Chondrocyte (in vitro differentiated cells): ENCODE results near the gene PLXDC2. TPM values are rescaled to one million over a fixed set of nuclear protein-coding genes. Genes with fewer than 3 reads are reported as not detected.

Experiments used
- DNase-seq: peaks from one replicate; pipeline ENCODE4 v3.0.0; 2021; ENCODE audit warnings: mixed read lengths, low spot score
- H3K27ac Mint-ChIP-seq: one replicate; pipeline ENCODE4 v1.8.0; 2021; ENCODE audit warnings: mild to moderate bottlenecking, moderate library complexity, mixed read lengths; ENCODE audit not compliant: unreplicated experiment
- H3K27me3 Mint-ChIP-seq: 2 replicates; pipeline ENCODE4 v1.8.0; 2021; ENCODE audit warnings: low read depth, mixed read lengths
- H3K36me3 Mint-ChIP-seq: 2 replicates; pipeline ENCODE4 v1.8.0; 2021; ENCODE audit warnings: low read depth, mixed read lengths
- H3K4me1 Mint-ChIP-seq: 2 replicates; pipeline ENCODE4 v1.8.0; 2021; ENCODE audit warnings: low read depth, mild to moderate bottlenecking, mixed read lengths
- H3K4me3 Mint-ChIP-seq: one replicate; pipeline ENCODE4 v1.8.0; 2021; ENCODE audit warnings: mild to moderate bottlenecking, moderate library complexity, mixed read lengths; ENCODE audit not compliant: unreplicated experiment
- H3K9me3 Mint-ChIP-seq: 2 replicates; pipeline ENCODE4 v1.8.0; 2021; ENCODE audit warnings: low read depth, mixed read lengths
- CTCF ChIP-seq: fragments of 200-600 bp; sonication (generic); IDR thresholded peaks from 2 replicates; pipeline ENCODE4 v1.5.0; 2021; ENCODE audit warnings: antibody characterized with exemption, mild to moderate bottlenecking, moderate library complexity
- total RNA-seq: library from RNA; stranded (reverse); gene quantifications from 3 replicates; pipeline ENCODE4 v1.2.1, GENCODE V29; 2021

PLXDC2 gene
- total RNA-seq, 1 donor from 2014 or later: 88.5 TPM

GRCh38 chr10:19877466-19878255 is 61.4 kb downstream of the PLXDC2 start:
- Mint-ChIP-seq H3K36me3 (peaks cover 3% of the 10 kb centered on the region), H3K9me3 (no peaks in the 10 kb centered on the region), H3K4me1 (peaks cover 32% of the 10 kb centered on the region), H3K27me3 (no peaks in the 10 kb centered on the region), H3K4me3 (no peak overlapping the region), H3K27ac (no peak overlapping the region)
- no peak for TF ChIP-seq CTCF
- no peak for DNase-seq

GRCh38 chr10:19882621-19883020 is 66.4 kb downstream of the PLXDC2 start:
- Mint-ChIP-seq H3K27ac (no peak overlapping the region), H3K27me3 (no peaks in the 10 kb centered on the region), H3K36me3 (no peaks in the 10 kb centered on the region), H3K4me1 (peaks cover 15% of the 10 kb centered on the region), H3K9me3 (no peaks in the 10 kb centered on the region), H3K4me3 (no peak overlapping the region)
- no peak for DNase-seq
- no peak for TF ChIP-seq CTCF

GRCh38 chr10:19888061-19888660 is 71.9 kb downstream of the PLXDC2 start:
- no peaks in the 10 kb centered on the region for H3K36me3 Mint-ChIP-seq
- DNase-seq: no peak
- H3K4me1 Mint-ChIP-seq: peaks cover 37% of the 10 kb centered on the region
- TF ChIP-seq CTCF: no peak
- no peak overlapping the region for H3K4me3 Mint-ChIP-seq
- H3K9me3 Mint-ChIP-seq: no peaks in the 10 kb centered on the region
- no peaks in the 10 kb centered on the region for H3K27me3 Mint-ChIP-seq
- H3K27ac Mint-ChIP-seq: no peak overlapping the region

GRCh38 chr10:19889256-19889655 is 73.0 kb downstream of the PLXDC2 start:
- Mint-ChIP-seq H3K4me3 (no peak overlapping the region), H3K4me1 (peaks cover 40% of the 10 kb centered on the region), H3K27me3 (no peaks in the 10 kb centered on the region), H3K27ac (no peak overlapping the region), H3K36me3 (no peaks in the 10 kb centered on the region), H3K9me3 (no peaks in the 10 kb centered on the region)
- no peak for DNase-seq
- no peak for TF ChIP-seq CTCF

GRCh38 chr10:19891429-19891828 is 75.2 kb downstream of the PLXDC2 start:
- peaks cover 40% of the 10 kb centered on the region for H3K4me1 Mint-ChIP-seq
- no peak overlapping the region for H3K4me3 Mint-ChIP-seq
- no peaks in the 10 kb centered on the region for H3K27me3 Mint-ChIP-seq
- no peak for TF ChIP-seq CTCF
- H3K9me3 Mint-ChIP-seq: peaks cover 3% of the 10 kb centered on the region
- no peaks in the 10 kb centered on the region for H3K36me3 Mint-ChIP-seq
- H3K27ac Mint-ChIP-seq: no peak overlapping the region
- no peak for DNase-seq
